MM.1S (cell line): ENCODE measurements around the gene ATM.

Experiments used
- DNase-seq: peaks from one replicate; pipeline ENCODE4 v3.0.0-alpha.2; 2015
- H2AFZ ChIP-seq: fragments of 300-600 bp; sonication (generic); 2 replicates; pipeline ENCODE4 v1.6.0; 2016; ENCODE audit warnings: antibody characterized with exemption, low read length
- H3F3A ChIP-seq: fragments of 300-600 bp; sonication (generic); 2 replicates; pipeline ENCODE4 v1.6.1; 2016; ENCODE audit warnings: mild to moderate bottlenecking, antibody characterized with exemption, low read length, moderate library complexity, mixed read lengths; ENCODE audit not compliant: insufficient read depth
- H3K27ac ChIP-seq: fragments of 300-600 bp; sonication (generic); 2 replicates; pipeline ENCODE4 v1.5.1; 2016; ENCODE audit warnings: mild to moderate bottlenecking, low read length
- H3K27me3 ChIP-seq: fragments of 300-600 bp; sonication (generic); replicated peaks from 2 replicates; pipeline ENCODE4 v1.6.0; 2016; ENCODE audit warnings: low read length; ENCODE audit not compliant: insufficient read depth
- H3K36me3 ChIP-seq: fragments of 300-600 bp; sonication (generic); replicated peaks from 2 replicates; pipeline ENCODE4 v1.6.1; 2016; ENCODE audit warnings: mild to moderate bottlenecking, low read length, mixed read lengths; ENCODE audit not compliant: insufficient read depth
- H3K4me1 ChIP-seq: fragments of 300-600 bp; sonication (generic); 2 replicates; pipeline ENCODE4 v1.6.1; 2016; ENCODE audit warnings: low read length, mixed read lengths
- H3K4me2 ChIP-seq: fragments of 300-600 bp; sonication (generic); 2 replicates; pipeline ENCODE4 v1.6.0; 2016; ENCODE audit warnings: low read depth, low read length
- H3K4me3 ChIP-seq: fragments of 300-600 bp; sonication (generic); 2 replicates; pipeline ENCODE4 v1.5.1; 2016; ENCODE audit warnings: low read length, mixed read lengths
- H3K79me2 ChIP-seq: fragments of 300-600 bp; sonication (generic); 2 replicates; pipeline ENCODE4 v1.6.1; 2016; ENCODE audit warnings: mixed run types, low read length, mixed read lengths
- H3K9ac ChIP-seq: fragments of 300-600 bp; sonication (generic); 2 replicates; pipeline ENCODE4 v1.6.1; 2016; ENCODE audit warnings: low read length, mixed read lengths
- H3K9me2 ChIP-seq: fragments of 300-600 bp; sonication (generic); replicated peaks from 2 replicates; pipeline ENCODE4 v1.6.1; 2016; ENCODE audit warnings: mild to moderate bottlenecking, low read length, mixed read lengths; ENCODE audit not compliant: insufficient read depth
- H3K9me3 ChIP-seq: fragments of 300-600 bp; sonication (generic); replicated peaks from 2 replicates; pipeline ENCODE4 v1.6.1; 2016; ENCODE audit warnings: mild to moderate bottlenecking, low read length, mixed read lengths; ENCODE audit not compliant: insufficient read depth
- H4K20me1 ChIP-seq: fragments of 300-600 bp; sonication (generic); 2 replicates; pipeline ENCODE4 v1.6.1; 2016; ENCODE audit warnings: mild to moderate bottlenecking, low read length, moderate library complexity, mixed read lengths; ENCODE audit not compliant: insufficient read depth
- CTCF ChIP-seq: fragments of 300-600 bp; sonication (generic); IDR thresholded peaks from 2 replicates; pipeline ENCODE4 v1.5.1; 2016; ENCODE audit warnings: antibody characterized with exemption, low read length, mixed read lengths
- EZH2 ChIP-seq: fragments of 300-600 bp; sonication (generic); optimal IDR thresholded peaks from 2 replicates; pipeline ENCODE3; 2017; ENCODE audit warnings: low read depth, mild to moderate bottlenecking, antibody characterized with exemption, low read length, mixed read lengths
- EZH2phosphoT487 ChIP-seq: fragments of 300-600 bp; sonication (generic); IDR thresholded peaks from 2 replicates; pipeline ENCODE4 v1.6.1; 2018; ENCODE audit warnings: antibody characterized with exemption, low read length

The ATM gene

DNA sequence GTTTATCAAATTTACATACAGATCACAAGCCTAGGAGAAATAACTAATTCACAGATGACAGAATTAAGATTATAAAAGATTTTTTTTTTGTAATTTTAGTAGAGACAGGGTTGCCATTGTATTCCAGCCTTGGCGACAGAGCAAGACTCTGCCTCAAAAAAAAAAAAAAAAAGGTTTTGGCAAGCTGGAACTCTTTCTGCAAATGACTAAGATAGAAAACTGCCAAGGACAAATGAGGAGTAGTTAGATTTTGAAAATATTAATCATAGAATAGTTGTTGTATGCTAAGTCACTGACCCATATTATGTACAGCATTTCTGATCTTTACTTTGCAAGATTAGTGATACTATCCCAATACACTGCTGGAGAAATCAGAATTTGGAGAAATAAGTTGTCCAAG, 145.3 kb downstream of the ATM start:
- no peak overlapping the region for H3K4me3 ChIP-seq
- TF ChIP-seq EZH2phosphoT487, result no peak
- no peak for TF ChIP-seq CTCF
- no peak for TF ChIP-seq EZH2
- no peak for DNase-seq
- H3K79me2 ChIP-seq, result no peaks in the 10 kb centered on the region
- H3K4me1 ChIP-seq, result no peaks in the 10 kb centered on the region
- H3K27ac ChIP-seq, result no peak overlapping the region
- no peaks in the 10 kb centered on the region for H3K9me3 ChIP-seq
- no peak overlapping the region for H2AFZ ChIP-seq
- H3K36me3 ChIP-seq, result 0 out of 2 replicates have a peak, but pooled peaks cover 3% of the 10 kb centered on the region
- H3F3A ChIP-seq, result no peaks in the 10 kb centered on the region
- no peaks in the 10 kb centered on the region for H4K20me1 ChIP-seq
- H3K27me3 ChIP-seq, result no peaks in the 10 kb centered on the region
- no peak overlapping the region for H3K4me2 ChIP-seq
- H3K9ac ChIP-seq, result no peak overlapping the region
- no peaks in the 10 kb centered on the region for H3K9me2 ChIP-seq

DNA sequence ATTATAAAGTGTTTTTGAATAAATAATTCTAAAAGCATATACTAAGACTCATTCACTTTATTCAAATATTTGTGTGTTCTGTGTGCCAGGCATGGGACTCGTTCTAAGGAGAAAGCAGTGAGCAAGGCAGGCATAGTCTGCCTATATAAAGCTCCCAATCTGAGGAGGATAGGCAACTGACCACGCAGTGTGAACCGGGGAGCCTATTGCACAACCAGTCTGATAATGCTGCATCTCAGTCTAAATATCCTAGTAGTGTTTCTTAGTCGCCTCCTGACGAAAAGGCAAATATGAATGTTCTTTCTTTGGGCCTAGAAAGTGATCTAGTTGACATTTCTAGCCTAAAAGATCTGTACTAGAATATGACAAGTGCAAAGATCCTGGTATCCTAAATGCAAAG, 146.2 kb downstream of the ATM start:
- H3K9me2 ChIP-seq, result no peaks in the 10 kb centered on the region
- H3K4me2 ChIP-seq, result no peak overlapping the region
- H2AFZ ChIP-seq, result no peak overlapping the region
- no peak overlapping the region for H3K27ac ChIP-seq
- no peaks in the 10 kb centered on the region for H3K79me2 ChIP-seq
- TF ChIP-seq CTCF (no peak), EZH2phosphoT487 (no peak), EZH2 (no peak)
- no peaks in the 10 kb centered on the region for H4K20me1 ChIP-seq
- no peaks in the 10 kb centered on the region for H3K27me3 ChIP-seq
- H3K4me1 ChIP-seq, result no peaks in the 10 kb centered on the region
- H3K36me3 ChIP-seq, result 0 out of 2 replicates have a peak, but pooled peaks cover 3% of the 10 kb centered on the region
- no peak overlapping the region for H3K4me3 ChIP-seq
- H3F3A ChIP-seq, result no peaks in the 10 kb centered on the region
- no peak overlapping the region for H3K9ac ChIP-seq
- H3K9me3 ChIP-seq, result no peaks in the 10 kb centered on the region
- DNase-seq, result no peak

- Histone ChIP-seq H3K4me3 (no peak overlapping the region), H3K4me1 (no peaks in the 10 kb centered on the region), H3K27ac (no peak overlapping the region), H4K20me1 (no peaks in the 10 kb centered on the region), H3K9me2 (no peaks in the 10 kb centered on the region), H3K27me3 (no peaks in the 10 kb centered on the region), H3K79me2 (no peaks in the 10 kb centered on the region), H3K9ac (no peak overlapping the region), H2AFZ (no peak overlapping the region), H3K36me3 (0 out of 2 replicates have a peak, but pooled peaks cover 3% of the 10 kb centered on the region), H3F3A (no peaks in the 10 kb centered on the region), H3K4me2 (no peak overlapping the region), H3K9me3 (no peaks in the 10 kb centered on the region)
- TF ChIP-seq EZH2phosphoT487 (no peak), EZH2 (no peak), CTCF (no peak)
- DNase-seq, result no peak
Measured at GRCh38 chr11:108370315-108370714, 147.4 kb downstream of the ATM start.
